CD4-positive, alpha-beta T cell (primary cell): ENCODE measurements around the gene SMIM5. TPM values are rescaled to one million over a fixed set of nuclear protein-coding genes. Genes with fewer than 3 reads are reported as not detected.

ENCODE experiments used
- ATAC-seq: fragments of 200-7000 bp; cut with Tn5 transposase; one replicate; pipeline ENCODE4 v1.10.0; 2022; ENCODE audit warnings: mild to moderate bottlenecking; ENCODE audit not compliant: poor library complexity
- CTCF ChIA-PET: fragments of 350-600 bp; sonication (Branson Sonifier 250); formaldehyde crosslinking; loops from one replicate; lab custom pipeline; 2021; ENCODE audit warnings: antibody characterized with exemption, inconsistent platforms; lab: Charles Lee
- POLR2A ChIA-PET: fragments of 350-600 bp; sonication (Branson Sonifier 250); formaldehyde crosslinking; loops from one replicate; lab custom pipeline; 2021; ENCODE audit warnings: antibody characterized with exemption, inconsistent platforms; lab: Charles Lee
- DNase-seq, 14 experiments: peaks; one replicate each; pipeline ENCODE4 v3.0.0-alpha.2; 2013 to 2020; ENCODE audit warnings: mixed read lengths in 2 of 14
- H3K27ac ChIP-seq, 2 donors: one replicate each; pipeline versions ENCODE4 v1.5.1 to v1.7.0; 2013; ENCODE audit warnings: low read length in 2 of 2, low read depth in 1 of 2, mild to moderate bottlenecking in 1 of 2
- H3K27me3 ChIP-seq, 2 experiments: 1 replicate in 1 of 2; 2 replicates in 1 of 2; pipeline versions ENCODE4 v1.6.1 to v1.7.0; 2013; ENCODE audit warnings: low read length in 2 of 2, control low read depth in 1 of 2, mild to moderate bottlenecking in 1 of 2, moderate library complexity in 1 of 2; ENCODE audit not compliant: insufficient read depth in 2 of 2, control insufficient read depth in 1 of 2
- H3K36me3 ChIP-seq: one replicate; pipeline ENCODE4 v1.6.1; 2013; ENCODE audit warnings: low read length, control low read depth; ENCODE audit not compliant: insufficient read depth
- H3K4me1 ChIP-seq: one replicate; pipeline ENCODE4 v1.6.1; 2013; ENCODE audit warnings: low read length, control low read depth; ENCODE audit not compliant: insufficient read depth
- H3K4me3 ChIP-seq: one replicate; pipeline ENCODE4 v1.5.1; 2013; ENCODE audit warnings: mild to moderate bottlenecking, low read length, moderate library complexity
- H3K9me3 ChIP-seq, 2 experiments: 1 replicate in 1 of 2; 2 replicates in 1 of 2; pipeline versions ENCODE4 v1.6.1 to v1.7.0; 2013; ENCODE audit warnings: low read length in 2 of 2, mild to moderate bottlenecking in 2 of 2, control low read depth in 1 of 2, moderate library complexity in 1 of 2; ENCODE audit not compliant: control insufficient read depth in 1 of 2, insufficient read depth in 1 of 2
- H3K27ac Mint-ChIP-seq: one replicate; pipeline ENCODE4 v1.8.0; 2020; ENCODE audit warnings: mixed read lengths
- H3K27me3 Mint-ChIP-seq: one replicate; pipeline ENCODE4 v1.8.0; 2021; ENCODE audit warnings: mixed read lengths
- H3K36me3 Mint-ChIP-seq: one replicate; pipeline ENCODE4 v1.8.0; 2021; ENCODE audit warnings: low read depth, mixed read lengths
- H3K4me1 Mint-ChIP-seq: one replicate; pipeline ENCODE4 v1.8.0; 2021; ENCODE audit warnings: low read depth, mixed read lengths
- H3K4me3 Mint-ChIP-seq: one replicate; pipeline ENCODE4 v1.8.0; 2020; ENCODE audit warnings: mild to moderate bottlenecking, mixed read lengths
- H3K9me3 Mint-ChIP-seq: one replicate; pipeline ENCODE4 v1.8.0; 2020; ENCODE audit warnings: mixed read lengths
- CTCF ChIP-seq: fragments of 200-600 bp; IDR thresholded peaks from one replicate; pipeline ENCODE4 v1.8.0; 2022; ENCODE audit warnings: antibody characterized with exemption, mild to moderate bottlenecking
- intact Hi-C, 2 experiments: fragments of 100-400 bp; cut with DNase I in 1 of 2; cut with micrococcal nuclease in 1 of 2; formaldehyde crosslinking; loops; one replicate each; pipeline versions ENCODE4 v1.15.1 to v1.9.0; 2023 to 2025; cut with DNase I, micrococcal nuclease
- total RNA-seq, 174 experiments: library from RNA in 2 of 174; stranded (reverse) in 2 of 174; gene quantifications; one replicate each; pipeline ENCODE4 v1.2.3 and lab custom pipeline; 2021 to 2026

The SMIM5 gene
- total RNA-seq, 2 experiments from 2014 or later, result 0.75 to 1.3 TPM

- H3K27ac Mint-ChIP-seq, result no peak overlapping the region
- intact Hi-C loops, result no loop called here
- H3K27me3 Mint-ChIP-seq, result no peaks in the 10 kb centered on the region
- Histone ChIP-seq H3K4me1 (peaks cover 6% of the 10 kb centered on the region), H3K9me3 (no peaks in the 10 kb centered on the region), H3K27me3 (no peaks in the 10 kb centered on the region), H3K4me3 (no peak overlapping the region), H3K36me3 (peaks cover 79% of the 10 kb centered on the region), H3K27ac (no peak overlapping the region)
- peaks cover 77% of the 10 kb centered on the region for H3K36me3 Mint-ChIP-seq
- H3K4me1 Mint-ChIP-seq, result peaks cover 15% of the 10 kb centered on the region
- ATAC-seq, result no peak
- CTCF ChIA-PET, result interaction anchor here (2.4 kb wide), 1 partner anchor 77 kb away, joined by 9 read pairs; no protein-coding TSS in a partner anchor
- DNase-seq, result no peak
- POLR2A ChIA-PET, result no interaction called here
- no peak for TF ChIP-seq CTCF
- H3K4me3 Mint-ChIP-seq, result no peak overlapping the region
- no peaks in the 10 kb centered on the region for H3K9me3 Mint-ChIP-seq
Observed at GRCh38 chr17:75676461-75676860, 43.2 kb downstream of the SMIM5 start.

DNA sequence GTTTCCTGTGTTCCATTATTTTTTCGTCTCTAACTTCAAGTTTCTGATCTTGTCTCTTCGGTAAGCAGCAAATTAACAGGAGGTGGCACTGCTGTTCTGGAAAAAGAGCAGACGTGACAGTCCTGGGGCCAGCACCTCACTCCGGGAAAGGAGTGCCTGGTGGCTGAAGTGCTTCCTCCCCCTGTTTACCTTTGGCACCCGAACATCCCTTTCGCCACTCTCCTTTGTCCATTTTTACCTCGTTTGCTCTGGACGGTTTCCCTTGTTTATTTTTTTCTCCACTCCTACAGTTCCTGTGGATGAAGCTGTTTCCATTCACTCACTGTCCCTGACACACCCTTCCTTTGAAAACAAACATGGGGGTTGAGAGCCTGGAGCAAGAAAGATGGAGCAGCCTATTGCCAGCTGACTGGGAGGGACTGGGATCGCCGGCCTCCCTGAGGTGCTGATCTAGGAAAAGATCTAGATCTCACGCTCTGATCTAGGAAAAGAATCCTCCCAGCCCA lies 46.5 kb downstream of the SMIM5 start:
- Histone ChIP-seq H3K9me3 (no peaks in the 10 kb centered on the region), H3K27ac (no peak overlapping the region), H3K36me3 (peaks cover 60% of the 10 kb centered on the region), H3K27me3 (no peaks in the 10 kb centered on the region), H3K4me1 (peaks cover 5% of the 10 kb centered on the region), H3K4me3 (no peak overlapping the region)
- no peaks in the 10 kb centered on the region for H3K27me3 Mint-ChIP-seq
- ChIA-PET POLR2A (no interaction called here), CTCF (no interaction called here)
- peaks cover 65% of the 10 kb centered on the region for H3K36me3 Mint-ChIP-seq
- DNase-seq (no peak), ATAC-seq (no peak)
- intact Hi-C loops, result no loop called here
- peaks cover 26% of the 10 kb centered on the region for H3K4me1 Mint-ChIP-seq
- H3K4me3 Mint-ChIP-seq, result no peak overlapping the region
- no peak overlapping the region for H3K27ac Mint-ChIP-seq
- no peak for TF ChIP-seq CTCF
- no peaks in the 10 kb centered on the region for H3K9me3 Mint-ChIP-seq

DNA sequence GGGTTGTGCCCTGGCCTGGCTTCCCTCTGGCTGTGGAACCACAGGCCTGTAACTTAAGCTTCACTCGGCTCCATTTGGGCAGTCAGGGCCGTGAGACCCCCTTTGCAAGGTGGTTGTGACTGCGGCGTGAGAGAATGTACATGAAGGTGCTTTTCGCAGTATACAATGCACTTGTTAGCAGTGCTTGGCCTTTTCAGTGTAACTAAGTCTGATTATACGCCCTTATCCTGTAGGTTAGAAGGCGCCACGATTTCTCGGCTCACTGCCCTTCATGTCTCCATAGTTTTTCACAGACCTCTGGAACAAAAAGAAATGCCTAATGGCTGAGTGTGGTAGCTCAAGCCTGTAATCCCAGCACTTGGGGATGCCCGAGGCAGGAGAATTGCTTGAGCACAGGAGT lies 47.2 kb downstream of the SMIM5 start:
- ChIA-PET POLR2A (no interaction called here), CTCF (interaction anchor here (1.0 kb wide), 1 partner anchor 9 kb away, joined by 3 read pairs; no protein-coding TSS in a partner anchor)
- no peaks in the 10 kb centered on the region for H3K9me3 Mint-ChIP-seq
- no peak overlapping the region for H3K4me3 Mint-ChIP-seq
- no peak overlapping the region for H3K4me3 ChIP-seq
- intact Hi-C loops, result no loop called here
- TF ChIP-seq CTCF, result no peak
- no peaks in the 10 kb centered on the region for H3K9me3 ChIP-seq
- ATAC-seq (no peak), DNase-seq (no peak)
- H3K27ac Mint-ChIP-seq, result no peak overlapping the region
- no peak overlapping the region for H3K27ac ChIP-seq
- peaks cover 66% of the 10 kb centered on the region for H3K36me3 ChIP-seq
- H3K4me1 Mint-ChIP-seq, result peaks cover 27% of the 10 kb centered on the region
- H3K4me1 ChIP-seq, result no peaks in the 10 kb centered on the region
- no peaks in the 10 kb centered on the region for H3K27me3 Mint-ChIP-seq
- no peaks in the 10 kb centered on the region for H3K27me3 ChIP-seq
- H3K36me3 Mint-ChIP-seq, result peaks cover 65% of the 10 kb centered on the region
